Measurements from ENCODE around the gene MS4A2. TPM values are rescaled to one million over a fixed set of nuclear protein-coding genes. Genes with fewer than 3 reads are reported as not detected.

MS4A2 gene
- total RNA-seq, 1 experiment from 2014 or later, result not detected

GRCh38 chr11:60121264-60121663, 32.8 kb downstream of the MS4A2 start:
- no peak overlapping the region for H4K5ac ChIP-seq (ENCODE audit: insufficient read length, low read depth, low read length)
- H3K4me2 ChIP-seq (ENCODE audit: insufficient read depth, insufficient read length, low read length), result no peak overlapping the region
- H3K27me3 ChIP-seq (ENCODE audit: insufficient read depth, low read length), result no peaks in the 10 kb centered on the region
- H3T11ph ChIP-seq (ENCODE audit: low read length), result no peak overlapping the region
- no peak for TF ChIP-seq CTCF (conservative IDR thresholded peaks at IDR 0.05)
- DNase-seq, result peak; percentile 37
- no peak overlapping the region for H2BK120ac ChIP-seq (ENCODE audit: low read depth, low read length, poor library complexity, severe bottlenecking)
- no peak overlapping the region for H2AK5ac ChIP-seq (ENCODE audit: insufficient read length, low read length)
- H3K79me2 ChIP-seq (ENCODE audit: insufficient read depth, low read length), result no peaks in the 10 kb centered on the region
- no peak overlapping the region for H3K4ac ChIP-seq (ENCODE audit: low read depth, low read length)
- 0 out of 2 replicates have a peak, but pooled peaks cover 4% of the 10 kb centered on the region for H3K4me1 ChIP-seq (ENCODE audit: insufficient read depth, low read length)
- H3K18ac ChIP-seq (ENCODE audit: insufficient read length, low read depth, low read length), result no peak overlapping the region
- no peak overlapping the region for H2AFZ ChIP-seq (ENCODE audit: low read length)
- Mint-ChIP-seq H3K9me3 (no peaks in the 10 kb centered on the region), H3K4me1 (peaks cover 36 to 43% of the 10 kb centered on the region in 2 experiments), H3K27ac (no peak overlapping the region), H3K27me3 (ENCODE audit: low read depth) (no peaks in the 10 kb centered on the region), H3K4me3 (no peak overlapping the region), H3K36me3 (ENCODE audit: insufficient read depth in 1 of 3, low read depth in 3 of 3) (no peaks in the 10 kb centered on the region)
- H3K56ac ChIP-seq (ENCODE audit: insufficient read length, low read depth, low read length), result no peak overlapping the region
- H2BK5ac ChIP-seq (ENCODE audit: insufficient read length, low read length), result no peak overlapping the region
- no peak overlapping the region for H2BK12ac ChIP-seq (ENCODE audit: insufficient read length, low read depth, low read length)
- no peaks in the 10 kb centered on the region for H4K20me1 ChIP-seq (ENCODE audit: control insufficient read depth, insufficient read depth, insufficient read length)
- no peak overlapping the region for H2BK15ac ChIP-seq (ENCODE audit: low read depth, low read length)
- H3K23me2 ChIP-seq (ENCODE audit: insufficient read length, low read depth, low read length, poor library complexity, severe bottlenecking), result no peaks in the 10 kb centered on the region
- H4K8ac ChIP-seq (replicated peaks; ENCODE audit: insufficient read length, low read depth, low read length), result no peak overlapping the region
- H4K91ac ChIP-seq (ENCODE audit: insufficient read length, low read depth, low read length), result no peak overlapping the region
- no peak overlapping the region for H3K14ac ChIP-seq (ENCODE audit: insufficient read depth, low read length)
- no peak overlapping the region for H3K27ac ChIP-seq (ENCODE audit: insufficient read length, low read depth, low read length)
- no peak overlapping the region for H3K9ac ChIP-seq (ENCODE audit: extremely low read depth, insufficient read length, low read length)
- H3K9me3 ChIP-seq (ENCODE audit: control insufficient read depth, low read depth, low read length), result no peaks in the 10 kb centered on the region
- H3K23ac ChIP-seq (ENCODE audit: insufficient read length, low read depth, low read length), result no peak overlapping the region
- no peaks in the 10 kb centered on the region for H3K79me1 ChIP-seq (ENCODE audit: insufficient read depth, low read depth, low read length, poor library complexity, severe bottlenecking)
- H2BK20ac ChIP-seq (ENCODE audit: low read depth, low read length, poor library complexity, severe bottlenecking), result no peak overlapping the region
- no CpG with 5 or more reads among the region's 2 CpGs for WGBS (ENCODE audit: extremely low coverage, insufficient read length, low lambda C conversion rate)
